Embryonic facial prominence (tissue), 1 donor: ENCODE results near the gene RGS11.

Source experiments
- DNase-seq: peaks from one replicate; pipeline ENCODE4 v3.0.0-alpha.2; 2016; ENCODE audit errors: extremely low spot score

Gene RGS11

GRCh38 chr16:296806-297510 is 21.2 kb upstream of the RGS11 start:
- no peak for DNase-seq

GRCh38 chr16:296276-296675 is 20.5 kb upstream of the RGS11 start:
- DNase-seq: no peak

GRCh38 chr16:293043-293775 is 17.5 kb upstream of the RGS11 start:
- no peak for DNase-seq

- DNase-seq: no peak
Measured at GRCh38 chr16:291539-291938, 15.8 kb upstream of the RGS11 start.

GRCh38 chr16:290681-291405 is 15.1 kb upstream of the RGS11 start:
- DNase-seq: no peak

- DNase-seq: no peak
Measured at GRCh38 chr16:290015-290680, 14.4 kb upstream of the RGS11 start.

- DNase-seq: no peak
Measured at GRCh38 chr16:289395-289997, 13.8 kb upstream of the RGS11 start.

- DNase-seq: no peak
Measured at GRCh38 chr16:287981-288920, 12.5 kb upstream of the RGS11 start.

GRCh38 chr16:287298-287811 is 11.6 kb upstream of the RGS11 start:
- DNase-seq: no peak

GRCh38 chr16:286491-287297 is 10.9 kb upstream of the RGS11 start:
- DNase-seq: no peak

- DNase-seq: no peak
Measured at GRCh38 chr16:285146-286055, 9.7 kb upstream of the RGS11 start.

GRCh38 chr16:284204-285120 is 8.7 kb upstream of the RGS11 start:
- DNase-seq: no peak

- no peak for DNase-seq
Measured at GRCh38 chr16:283033-283805, 7.5 kb upstream of the RGS11 start, which contains the start of gene PDIA2. Gene PDIA2, plus strand, starts transcription at chr16:283164. Its CDS starts 6 bp downstream, at chr16:283170.

- no peak for DNase-seq
Measured at GRCh38 chr16:282491-282890, 6.7 kb upstream of the RGS11 start.

GRCh38 chr16:281660-282255 is 6.0 kb upstream of the RGS11 start:
- no peak for DNase-seq
